ENCODE measurements around the gene BRCA2.
A peak's percentile ranks its signal among the peaks of the same experiment; 100 is the strongest.

The BRCA2 gene

GRCh38 chr13:32315238-32316027 lies at the start of gene BRCA2, which contains the start of gene ZAR1L:
Gene BRCA2, plus strand, starts transcription at chr13:32315508. Its CDS starts 953 bp downstream, at chr13:32316461.
Gene ZAR1L, minus strand, starts transcription at chr13:32315363. Its CDS starts 3,438 bp downstream, at chr13:32311925.
- no peak for TF ChIP-seq CTCF (IDR thresholded peaks at IDR 0.05; ENCODE audit: low read depth, low read length)
- peak within 1 kb of the TSS; percentile 84 for H3K4me3 ChIP-seq (ENCODE audit: low read depth, low read length)

GRCh38 chr13:32265726-32266125 lies 49.6 kb upstream of the BRCA2 start:
- no peak overlapping the region for H3K4me3 ChIP-seq (ENCODE audit: low read depth, low read length)
- no peak for TF ChIP-seq CTCF (IDR thresholded peaks at IDR 0.05; ENCODE audit: low read depth, low read length)

GRCh38 chr13:32266130-32266529 lies 49.2 kb upstream of the BRCA2 start:
- H3K4me3 ChIP-seq (ENCODE audit: low read depth, low read length), result no peak overlapping the region

GRCh38 chr13:32267836-32268439 lies 47.4 kb upstream of the BRCA2 start:
- no peak overlapping the region for H3K4me3 ChIP-seq (ENCODE audit: low read depth, low read length)
- TF ChIP-seq CTCF (IDR thresholded peaks at IDR 0.05; ENCODE audit: low read depth, low read length), result peak; percentile 39; the same call in 1 of the 2 replicates

More at GRCh38 chr13:32266130-32266529, 49.2 kb upstream of the BRCA2 start:
- no peak for TF ChIP-seq CTCF (IDR thresholded peaks at IDR 0.05; ENCODE audit: low read depth, low read length)

- H3K4me3 ChIP-seq (ENCODE audit: low read depth, low read length), result no peak overlapping the region
- no peak for TF ChIP-seq CTCF (IDR thresholded peaks at IDR 0.05; ENCODE audit: low read depth, low read length)
These were observed 43.2 kb upstream of the BRCA2 start for GRCh38 chr13:32272021-32272683.

- no peak for TF ChIP-seq CTCF (IDR thresholded peaks at IDR 0.05; ENCODE audit: low read depth, low read length)
- no peak overlapping the region for H3K4me3 ChIP-seq (ENCODE audit: low read depth, low read length)
These were observed 37.5 kb upstream of the BRCA2 start for GRCh38 chr13:32277839-32278238.

All from WI38 (cell line).